ENCODE results near the gene GNRH2.

DNA sequence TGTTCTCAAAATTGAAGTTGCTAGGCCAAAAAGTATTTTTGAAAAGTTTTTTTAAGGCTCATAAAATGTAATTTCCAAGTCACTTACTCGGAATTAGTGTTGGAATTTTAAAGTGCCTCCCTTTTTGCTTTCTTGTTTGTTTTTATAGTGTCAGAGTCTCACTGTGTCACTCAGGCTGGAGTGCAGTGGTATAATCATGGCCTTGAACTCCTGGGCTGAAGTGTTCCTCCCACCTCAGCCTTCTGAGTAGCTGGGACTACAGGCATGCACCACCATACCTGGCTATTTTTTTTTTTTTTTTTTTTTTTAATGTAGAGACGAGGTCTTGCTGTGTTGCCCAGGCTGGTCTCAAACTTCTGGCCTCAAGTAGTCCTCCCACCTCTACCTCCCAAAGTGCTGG, 40.0 kb upstream of the GNRH2 start:
- TF ChIP-seq, protein P1, sequence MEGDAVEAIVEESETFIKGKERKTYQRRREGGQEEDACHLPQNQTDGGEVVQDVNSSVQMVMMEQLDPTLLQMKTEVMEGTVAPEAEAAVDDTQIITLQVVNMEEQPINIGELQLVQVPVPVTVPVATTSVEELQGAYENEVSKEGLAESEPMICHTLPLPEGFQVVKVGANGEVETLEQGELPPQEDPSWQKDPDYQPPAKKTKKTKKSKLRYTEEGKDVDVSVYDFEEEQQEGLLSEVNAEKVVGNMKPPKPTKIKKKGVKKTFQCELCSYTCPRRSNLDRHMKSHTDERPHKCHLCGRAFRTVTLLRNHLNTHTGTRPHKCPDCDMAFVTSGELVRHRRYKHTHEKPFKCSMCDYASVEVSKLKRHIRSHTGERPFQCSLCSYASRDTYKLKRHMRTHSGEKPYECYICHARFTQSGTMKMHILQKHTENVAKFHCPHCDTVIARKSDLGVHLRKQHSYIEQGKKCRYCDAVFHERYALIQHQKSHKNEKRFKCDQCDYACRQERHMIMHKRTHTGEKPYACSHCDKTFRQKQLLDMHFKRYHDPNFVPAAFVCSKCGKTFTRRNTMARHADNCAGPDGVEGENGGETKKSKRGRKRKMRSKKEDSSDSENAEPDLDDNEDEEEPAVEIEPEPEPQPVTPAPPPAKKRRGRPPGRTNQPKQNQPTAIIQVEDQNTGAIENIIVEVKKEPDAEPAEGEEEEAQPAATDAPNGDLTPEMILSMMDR (IDR thresholded peaks at IDR 0.05; ENCODE audit: insufficient read depth, low read depth, low read length): no peak
- TF ChIP-seq EZH2 (IDR thresholded peaks at IDR 0.05; ENCODE audit: insufficient read depth, low read length): no peak
